ENCODE measurements around the gene FBXO47. TPM values are rescaled to one million over a fixed set of nuclear protein-coding genes. Genes with fewer than 3 reads are reported as not detected.

The FBXO47 gene
- total and polyA plus RNA-seq, 9 of the 15 experiments (the other 6 are each of a cell fraction or from before 2014, with no cell fraction given), result not detected

DNA sequence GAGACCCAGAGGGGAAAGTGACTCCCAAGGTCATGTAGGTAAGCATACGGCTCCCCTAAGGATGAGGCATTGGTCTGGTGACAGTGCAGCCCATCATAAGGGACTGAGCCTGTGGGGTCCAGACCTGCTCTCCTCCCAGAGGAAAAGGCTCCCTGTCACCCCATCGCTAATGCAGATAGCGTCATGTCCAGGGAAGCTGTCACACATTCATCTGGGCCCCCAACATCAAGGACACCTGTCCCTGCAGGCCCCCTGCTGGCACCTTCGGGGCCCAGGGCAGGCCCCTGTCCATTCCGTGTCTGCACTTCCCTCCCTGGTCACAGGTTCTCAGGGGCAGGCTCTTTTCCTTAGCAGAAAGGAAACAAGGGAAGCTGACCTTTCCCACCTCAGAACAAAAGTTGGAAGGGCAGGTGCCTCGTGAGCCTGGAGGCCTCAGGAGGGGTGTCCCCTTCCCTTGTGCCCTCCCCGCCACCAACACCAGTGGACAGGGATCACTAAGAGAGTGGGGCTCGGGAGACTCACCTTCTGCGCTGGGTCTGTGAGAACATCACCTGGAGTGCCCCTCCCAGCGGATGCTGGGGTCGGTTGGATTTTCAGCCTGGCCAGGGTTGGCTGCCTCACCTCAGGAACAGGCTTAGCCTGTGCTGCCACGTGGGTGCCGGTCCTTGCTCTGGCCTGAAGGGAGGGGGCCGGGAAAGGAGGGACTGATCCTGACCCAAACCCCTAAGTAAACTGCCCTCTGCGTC lies 59.1 kb downstream of the FBXO47 start (continued):
- TF ChIP-seq, protein P1, sequence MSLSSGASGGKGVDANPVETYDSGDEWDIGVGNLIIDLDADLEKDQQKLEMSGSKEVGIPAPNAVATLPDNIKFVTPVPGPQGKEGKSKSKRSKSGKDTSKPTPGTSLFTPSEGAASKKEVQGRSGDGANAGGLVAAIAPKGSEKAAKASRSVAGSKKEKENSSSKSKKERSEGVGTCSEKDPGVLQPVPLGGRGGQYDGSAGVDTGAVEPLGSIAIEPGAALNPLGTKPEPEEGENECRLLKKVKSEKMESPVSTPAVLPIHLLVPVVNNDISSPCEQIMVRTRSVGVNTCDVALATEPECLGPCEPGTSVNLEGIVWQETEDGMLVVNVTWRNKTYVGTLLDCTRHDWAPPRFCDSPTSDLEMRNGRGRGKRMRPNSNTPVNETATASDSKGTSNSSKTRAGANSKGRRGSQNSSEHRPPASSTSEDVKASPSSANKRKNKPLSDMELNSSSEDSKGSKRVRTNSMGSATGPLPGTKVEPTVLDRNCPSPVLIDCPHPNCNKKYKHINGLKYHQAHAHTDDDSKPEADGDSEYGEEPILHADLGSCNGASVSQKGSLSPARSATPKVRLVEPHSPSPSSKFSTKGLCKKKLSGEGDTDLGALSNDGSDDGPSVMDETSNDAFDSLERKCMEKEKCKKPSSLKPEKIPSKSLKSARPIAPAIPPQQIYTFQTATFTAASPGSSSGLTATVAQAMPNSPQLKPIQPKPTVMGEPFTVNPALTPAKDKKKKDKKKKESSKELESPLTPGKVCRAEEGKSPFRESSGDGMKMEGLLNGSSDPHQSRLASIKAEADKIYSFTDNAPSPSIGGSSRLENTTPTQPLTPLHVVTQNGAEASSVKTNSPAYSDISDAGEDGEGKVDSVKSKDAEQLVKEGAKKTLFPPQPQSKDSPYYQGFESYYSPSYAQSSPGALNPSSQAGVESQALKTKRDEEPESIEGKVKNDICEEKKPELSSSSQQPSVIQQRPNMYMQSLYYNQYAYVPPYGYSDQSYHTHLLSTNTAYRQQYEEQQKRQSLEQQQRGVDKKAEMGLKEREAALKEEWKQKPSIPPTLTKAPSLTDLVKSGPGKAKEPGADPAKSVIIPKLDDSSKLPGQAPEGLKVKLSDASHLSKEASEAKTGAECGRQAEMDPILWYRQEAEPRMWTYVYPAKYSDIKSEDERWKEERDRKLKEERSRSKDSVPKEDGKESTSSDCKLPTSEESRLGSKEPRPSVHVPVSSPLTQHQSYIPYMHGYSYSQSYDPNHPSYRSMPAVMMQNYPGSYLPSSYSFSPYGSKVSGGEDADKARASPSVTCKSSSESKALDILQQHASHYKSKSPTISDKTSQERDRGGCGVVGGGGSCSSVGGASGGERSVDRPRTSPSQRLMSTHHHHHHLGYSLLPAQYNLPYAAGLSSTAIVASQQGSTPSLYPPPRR (CRISPR knock-in tag; IDR thresholded peaks at IDR 0.05; ENCODE audit: borderline replicate concordance), result no peak
- TF ChIP-seq ZNF232 (CRISPR knock-in tag; IDR thresholded peaks at IDR 0.05) (no peak), ZKSCAN1 (IDR thresholded peaks at IDR 0.05; ENCODE audit: low read depth, low read length) (no peak), NR2C2 (CRISPR knock-in tag; IDR thresholded peaks at IDR 0.05) (no peak), NR2C2 (tag; IDR thresholded peaks at IDR 0.05) (no peak), HDAC1 (IDR thresholded peaks at IDR 0.05) (no peak), ZEB2 (IDR thresholded peaks at IDR 0.05) (no peak), ZNF12 (CRISPR knock-in tag; IDR thresholded peaks at IDR 0.05) (no peak), FOXK2 (conservative IDR thresholded peaks at IDR 0.05 in 1 of 2, IDR thresholded peaks at IDR 0.05 in 1 of 2; ENCODE audit: low read depth in 2 of 2) (no peak), ILF3 (IDR thresholded peaks at IDR 0.05; ENCODE audit: borderline replicate concordance) (no peak), ZNF146 (CRISPR knock-in tag; IDR thresholded peaks at IDR 0.05; ENCODE audit: unreplicated experiment) (no peak)
- TF ChIP-seq, protein P2, sequence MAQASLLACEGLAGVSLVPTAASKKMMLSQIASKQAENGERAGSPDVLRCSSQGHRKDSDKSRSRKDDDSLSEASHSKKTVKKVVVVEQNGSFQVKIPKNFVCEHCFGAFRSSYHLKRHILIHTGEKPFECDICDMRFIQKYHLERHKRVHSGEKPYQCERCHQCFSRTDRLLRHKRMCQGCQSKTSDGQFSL (CRISPR knock-in tag; IDR thresholded peaks at IDR 0.05), result no peak
- TF ChIP-seq, protein P2 (tag; IDR thresholded peaks at IDR 0.05), result no peak
- TF ChIP-seq, protein P3, sequence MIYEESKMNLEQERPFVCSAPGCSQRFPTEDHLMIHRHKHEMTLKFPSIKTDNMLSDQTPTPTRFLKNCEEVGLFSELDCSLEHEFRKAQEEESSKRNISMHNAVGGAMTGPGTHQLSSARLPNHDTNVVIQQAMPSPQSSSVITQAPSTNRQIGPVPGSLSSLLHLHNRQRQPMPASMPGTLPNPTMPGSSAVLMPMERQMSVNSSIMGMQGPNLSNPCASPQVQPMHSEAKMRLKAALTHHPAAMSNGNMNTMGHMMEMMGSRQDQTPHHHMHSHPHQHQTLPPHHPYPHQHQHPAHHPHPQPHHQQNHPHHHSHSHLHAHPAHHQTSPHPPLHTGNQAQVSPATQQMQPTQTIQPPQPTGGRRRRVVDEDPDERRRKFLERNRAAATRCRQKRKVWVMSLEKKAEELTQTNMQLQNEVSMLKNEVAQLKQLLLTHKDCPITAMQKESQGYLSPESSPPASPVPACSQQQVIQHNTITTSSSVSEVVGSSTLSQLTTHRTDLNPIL (CRISPR knock-in tag; IDR thresholded peaks at IDR 0.05), result no peak
- TF ChIP-seq, protein P4, sequence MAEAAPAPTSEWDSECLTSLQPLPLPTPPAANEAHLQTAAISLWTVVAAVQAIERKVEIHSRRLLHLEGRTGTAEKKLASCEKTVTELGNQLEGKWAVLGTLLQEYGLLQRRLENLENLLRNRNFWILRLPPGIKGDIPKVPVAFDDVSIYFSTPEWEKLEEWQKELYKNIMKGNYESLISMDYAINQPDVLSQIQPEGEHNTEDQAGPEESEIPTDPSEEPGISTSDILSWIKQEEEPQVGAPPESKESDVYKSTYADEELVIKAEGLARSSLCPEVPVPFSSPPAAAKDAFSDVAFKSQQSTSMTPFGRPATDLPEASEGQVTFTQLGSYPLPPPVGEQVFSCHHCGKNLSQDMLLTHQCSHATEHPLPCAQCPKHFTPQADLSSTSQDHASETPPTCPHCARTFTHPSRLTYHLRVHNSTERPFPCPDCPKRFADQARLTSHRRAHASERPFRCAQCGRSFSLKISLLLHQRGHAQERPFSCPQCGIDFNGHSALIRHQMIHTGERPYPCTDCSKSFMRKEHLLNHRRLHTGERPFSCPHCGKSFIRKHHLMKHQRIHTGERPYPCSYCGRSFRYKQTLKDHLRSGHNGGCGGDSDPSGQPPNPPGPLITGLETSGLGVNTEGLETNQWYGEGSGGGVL (CRISPR knock-in tag; IDR thresholded peaks at IDR 0.05), result no peak

Measured in K562 (cell line).